Measurements from ENCODE around the gene ACSL4. TPM values are rescaled to one million over a fixed set of nuclear protein-coding genes. Genes with fewer than 3 reads are reported as not detected.
"Not testable (repeated sequence)": the region's sequence is repeated elsewhere in the genome, so short reads cannot be mapped to it uniquely, and the experiment has no call there.

ACSL4 gene
- polyA plus RNA-seq, 3 donors = 35.7 to 54.7 (median 45.1) TPM

- no peak for DNase-seq (ENCODE audit: extremely low read depth in 1 of 11, low read depth in 9 of 11, low spot score in 4 of 11)
These were observed 41.3 kb downstream of the ACSL4 start for GRCh38 chrX:109691752-109692151.

- DNase-seq (ENCODE audit: extremely low read depth in 1 of 11, low read depth in 9 of 11, low spot score in 4 of 11) = no peak
These were observed 41.8 kb downstream of the ACSL4 start for GRCh38 chrX:109691277-109691676.

- no peak for DNase-seq (ENCODE audit: extremely low read depth in 1 of 11, low read depth in 9 of 11, low spot score in 4 of 11)
These were observed 45.2 kb downstream of the ACSL4 start for GRCh38 chrX:109687903-109688302.

GRCh38 chrX:109685656-109686078, 47.4 kb downstream of the ACSL4 start:
- DNase-seq (ENCODE audit: extremely low read depth in 1 of 11, low read depth in 9 of 11, low spot score in 4 of 11) = no peak

- DNase-seq (ENCODE audit: extremely low read depth in 1 of 11, low read depth in 9 of 11, low spot score in 4 of 11) = no peak
These were observed 48.9 kb downstream of the ACSL4 start for GRCh38 chrX:109684136-109684535.

- DNase-seq (ENCODE audit: extremely low read depth in 1 of 11, low read depth in 9 of 11, low spot score in 4 of 11) = no peak
These were observed 51.5 kb downstream of the ACSL4 start for GRCh38 chrX:109681475-109682081.

GRCh38 chrX:109679820-109680219, 53.2 kb downstream of the ACSL4 start:
- DNase-seq (ENCODE audit: extremely low read depth in 1 of 11, low read depth in 9 of 11, low spot score in 4 of 11) = no peak

GRCh38 chrX:109672239-109672638, 60.8 kb downstream of the ACSL4 start:
- no peak for DNase-seq (ENCODE audit: extremely low read depth in 1 of 11, low read depth in 9 of 11, low spot score in 4 of 11)

- DNase-seq (ENCODE audit: extremely low read depth in 1 of 11, low read depth in 9 of 11, low spot score in 4 of 11) = not testable (repeated sequence)
These were observed 61.9 kb downstream of the ACSL4 start for GRCh38 chrX:109671170-109671569.

GRCh38 chrX:109667986-109668385, 65.1 kb downstream of the ACSL4 start:
- DNase-seq (ENCODE audit: extremely low read depth in 1 of 11, low read depth in 9 of 11, low spot score in 4 of 11) = no peak

GRCh38 chrX:109660435-109661143, 72.5 kb downstream of the ACSL4 start:
- DNase-seq (ENCODE audit: extremely low read depth in 1 of 11, low read depth in 9 of 11, low spot score in 4 of 11) = no peak

- DNase-seq (ENCODE audit: extremely low read depth in 1 of 11, low read depth in 9 of 11, low spot score in 4 of 11) = no peak
These were observed 74.7 kb downstream of the ACSL4 start for GRCh38 chrX:109658391-109658790.

GRCh38 chrX:109657364-109657763, 75.7 kb downstream of the ACSL4 start:
- DNase-seq (ENCODE audit: extremely low read depth in 1 of 11, low read depth in 9 of 11, low spot score in 4 of 11) = not testable (repeated sequence)

- DNase-seq (ENCODE audit: extremely low read depth in 1 of 11, low read depth in 9 of 11, low spot score in 4 of 11) = no peak
These were observed 76.3 kb downstream of the ACSL4 start for GRCh38 chrX:109656774-109657173.

GRCh38 chrX:109655502-109656201, 77.4 kb downstream of the ACSL4 start:
- DNase-seq (ENCODE audit: extremely low read depth in 1 of 11, low read depth in 9 of 11, low spot score in 4 of 11) = no peak

GRCh38 chrX:109654516-109655109, 78.4 kb downstream of the ACSL4 start:
- DNase-seq (ENCODE audit: extremely low read depth in 1 of 11, low read depth in 9 of 11, low spot score in 4 of 11) = no peak

GRCh38 chrX:109644671-109645070, 88.4 kb downstream of the ACSL4 start:
- DNase-seq (ENCODE audit: extremely low read depth in 1 of 11, low read depth in 9 of 11, low spot score in 4 of 11) = not testable (repeated sequence)

GRCh38 chrX:109643687-109644086, 89.4 kb downstream of the ACSL4 start:
- DNase-seq (ENCODE audit: extremely low read depth in 1 of 11, low read depth in 9 of 11, low spot score in 4 of 11) = no peak

- no peak for DNase-seq (ENCODE audit: extremely low read depth in 1 of 11, low read depth in 9 of 11, low spot score in 4 of 11)
These were observed 94.9 kb downstream of the ACSL4 start for GRCh38 chrX:109638158-109638557.

GRCh38 chrX:109637477-109637876, 95.6 kb downstream of the ACSL4 start:
- DNase-seq (ENCODE audit: extremely low read depth in 1 of 11, low read depth in 9 of 11, low spot score in 4 of 11) = not testable (repeated sequence)

Measured in renal cortex interstitium (tissue), 11 donors.